SK-N-SH (cell line): ENCODE measurements around the gene C11orf52. TPM values are rescaled to one million over a fixed set of nuclear protein-coding genes. Genes with fewer than 3 reads are reported as not detected.

Source experiments
- CTCF ChIA-PET: fragments of 300-600, 350-600 bp; formaldehyde crosslinking; extraction: SDS; loops from one replicate; lab custom pipeline; 2021; lab: Yijun Ruan, JAX
- POLR2A ChIA-PET: fragments of 350-600 bp; sonication (Branson Sonifier 250); formaldehyde crosslinking; extraction: SDS; loops from one replicate; lab custom pipeline; 2020; ENCODE audit warnings: antibody characterized with exemption, inconsistent platforms; lab: Yijun Ruan, JAX
- DNase-seq: peaks from one replicate; pipeline ENCODE4 v3.0.0; 2012
- H2AFZ ChIP-seq: fragments of 200-600 bp; sonication (generic); 2 replicates; pipeline ENCODE4 v1.8.1; 2016; ENCODE audit warnings: antibody characterized with exemption, mild to moderate bottlenecking, low read depth
- H3F3A ChIP-seq: fragments of 200-600 bp; sonication (generic); replicated peaks from 2 replicates; pipeline ENCODE3; 2016; ENCODE audit warnings: antibody characterized with exemption, mild to moderate bottlenecking; ENCODE audit not compliant: insufficient read depth
- H3K27ac ChIP-seq, 2 experiments: fragments of 200-500 bp in 1 of 2; fragments of 200-600 bp in 1 of 2; sonication (Bioruptor generic) in 1 of 2; sonication (generic), shearing (Covaris generic) in 1 of 2; 2 replicates each; pipeline versions ENCODE4 v1.5.1 to v1.6.1; 2014 to 2016; ENCODE audit warnings: low read depth in 2 of 2, inconsistent platforms in 1 of 2, low read length in 1 of 2, mild to moderate bottlenecking in 1 of 2, mixed read lengths in 1 of 2
- H3K27me3 ChIP-seq: fragments of 200-600 bp; sonication (generic), shearing (Covaris generic); 2 replicates; pipeline ENCODE4 v1.6.1; 2016; ENCODE audit warnings: mixed run types; ENCODE audit not compliant: insufficient read depth
- H3K36me3 ChIP-seq, 2 experiments: fragments of 200-500 bp in 1 of 2; fragments of 200-600 bp in 1 of 2; sonication (Bioruptor generic) in 1 of 2; sonication (generic) in 1 of 2; replicated peaks in 1 of 2; 2 replicates each; pipeline versions ENCODE3 to v1.5.1; 2014 to 2016; ENCODE audit warnings: low read length in 1 of 2, mild to moderate bottlenecking in 1 of 2; ENCODE audit not compliant: insufficient read depth in 2 of 2, control insufficient read depth in 1 of 2
- H3K4me1 ChIP-seq, 2 experiments: fragments of 200-500 bp in 1 of 2; fragments of 200-600 bp in 1 of 2; sonication (Bioruptor generic) in 1 of 2; sonication (generic), shearing (Covaris generic) in 1 of 2; 2 replicates each; pipeline versions ENCODE4 v1.5.1 to v1.6.1; 2014 to 2016; ENCODE audit warnings: low read depth in 1 of 2, low read length in 1 of 2, mixed run types in 1 of 2; ENCODE audit not compliant: insufficient read depth in 2 of 2, control insufficient read depth in 1 of 2
- H3K4me2 ChIP-seq: fragments of 200-600 bp; sonication (generic), shearing (Covaris generic); 2 replicates; pipeline ENCODE4 v1.6.1; 2017; ENCODE audit warnings: mixed run types
- H3K4me3 ChIP-seq, 2 experiments: fragments of 200-500 bp in 1 of 2; fragments of 200-600 bp in 1 of 2; sonication (Bioruptor generic) in 1 of 2; sonication (generic), shearing (Covaris generic) in 1 of 2; 2 replicates each; pipeline versions ENCODE4 v1.5.1 to v1.8.1; 2014 to 2016; ENCODE audit warnings: low read depth in 2 of 2, inconsistent platforms in 1 of 2, low read length in 1 of 2, mild to moderate bottlenecking in 1 of 2, mixed read lengths in 1 of 2, moderate library complexity in 1 of 2
- H3K79me2 ChIP-seq: fragments of 200-600 bp; sonication (generic); 2 replicates; pipeline ENCODE4 v1.8.1; 2017; ENCODE audit warnings: mild to moderate bottlenecking; ENCODE audit not compliant: insufficient read depth
- H3K9ac ChIP-seq: fragments of 200-600 bp; sonication (generic); 2 replicates; pipeline ENCODE4 v1.6.1; 2017; ENCODE audit warnings: mixed run types
- H3K9me2 ChIP-seq: fragments of 200-600 bp; sonication (generic); 2 replicates; pipeline ENCODE4 v1.6.1; 2017; ENCODE audit warnings: mixed run types
- H3K9me3 ChIP-seq: fragments of 200-600 bp; sonication (generic); 2 replicates; pipeline ENCODE4 v1.6.1; 2017; ENCODE audit warnings: mixed run types, mild to moderate bottlenecking, moderate library complexity
- H4K20me1 ChIP-seq: fragments of 200-600 bp; sonication (generic); 2 replicates; pipeline ENCODE4 v1.6.1; 2017; ENCODE audit warnings: mild to moderate bottlenecking, mixed run types; ENCODE audit not compliant: insufficient read depth
- FOSL2 ChIP-seq: IDR thresholded peaks from 2 replicates; pipeline ENCODE4 v1.4.0; 2012; ENCODE audit warnings: low read depth, mild to moderate bottlenecking, moderate library complexity, borderline replicate concordance
- GABPA ChIP-seq: IDR thresholded peaks from 2 replicates; pipeline ENCODE4 v1.4.0; 2012; ENCODE audit warnings: low read depth, mild to moderate bottlenecking
- GATA2 ChIP-seq: sonication (generic); formaldehyde crosslinking; IDR thresholded peaks from 2 replicates; pipeline ENCODE4 v1.5.0; 2020; ENCODE audit warnings: mild to moderate bottlenecking, missing genetic modification reagents
- JUND ChIP-seq: IDR thresholded peaks from 2 replicates; pipeline ENCODE4 v1.4.0; 2012
- POLR2AphosphoS5 ChIP-seq: IDR thresholded peaks from 2 replicates; pipeline ENCODE4 v1.6.1; 2012; ENCODE audit warnings: low read depth, low read length
- RAD21 ChIP-seq: IDR thresholded peaks from 2 replicates; pipeline ENCODE4 v1.6.1; 2012; ENCODE audit warnings: mild to moderate bottlenecking, low read length
- RXRA ChIP-seq: IDR thresholded peaks from 2 replicates; pipeline ENCODE4 v1.4.0; 2012; ENCODE audit warnings: low read depth, mild to moderate bottlenecking, borderline replicate concordance
- SIN3A ChIP-seq: IDR thresholded peaks from 2 replicates; pipeline ENCODE4 v1.6.1; 2012; ENCODE audit warnings: low read depth, mild to moderate bottlenecking, low read length, moderate library complexity, borderline replicate concordance
- SMC3 ChIP-seq: IDR thresholded peaks from 2 replicates; pipeline ENCODE4 v1.6.1; 2012; ENCODE audit warnings: low read depth, low read length, improper control_type of control experiment
- TCF12 ChIP-seq: IDR thresholded peaks from 2 replicates; pipeline ENCODE4 v1.4.0; 2012
- YY1 ChIP-seq: IDR thresholded peaks from 2 replicates; pipeline ENCODE4 v1.4.0; 2012; ENCODE audit warnings: low read depth, mild to moderate bottlenecking
- WGBS: methylation state at CpG from one replicate; pipeline ENCODE4 v1.1.6; 2017; ENCODE audit warnings: low lambda C conversion rate; 5-methylcytosine and 5-hydroxymethylcytosine counted together
- polyA plus RNA-seq, 3 experiments: library from polyadenylated mRNA; depleted of rRNA; stranded (reverse); fragments of >200 nt; gene quantifications; 2 replicates each; pipeline ENCODE4 v1.2.3, GENCODE V29; 2012
- TF ChIP-seq, protein P1 (sequence below): IDR thresholded peaks from 2 replicates; pipeline ENCODE4; 2012
- TF ChIP-seq, protein P2 (sequence below): fragments of 200-600 bp; sonication (generic); IDR thresholded peaks from 2 replicates; pipeline ENCODE4 v1.6.1; 2017; ENCODE audit warnings: antibody characterized with exemption, mild to moderate bottlenecking, moderate library complexity
- TF ChIP-seq, protein P3 (sequence below): IDR thresholded peaks from 2 replicates; pipeline ENCODE4 v1.4.0; 2012; ENCODE audit warnings: low read depth, borderline replicate concordance
- TF ChIP-seq, protein P4 (sequence below): fragments of 150-350 bp; IDR thresholded peaks from 2 replicates; pipeline ENCODE4 v1.6.1; 2017; ENCODE audit warnings: antibody characterized with exemption, low read length, low read depth, borderline replicate concordance

C11orf52 gene
- polyA plus RNA-seq, 1 of the 3 experiments (the other 2 are of a cell fraction): not detected

DNA sequence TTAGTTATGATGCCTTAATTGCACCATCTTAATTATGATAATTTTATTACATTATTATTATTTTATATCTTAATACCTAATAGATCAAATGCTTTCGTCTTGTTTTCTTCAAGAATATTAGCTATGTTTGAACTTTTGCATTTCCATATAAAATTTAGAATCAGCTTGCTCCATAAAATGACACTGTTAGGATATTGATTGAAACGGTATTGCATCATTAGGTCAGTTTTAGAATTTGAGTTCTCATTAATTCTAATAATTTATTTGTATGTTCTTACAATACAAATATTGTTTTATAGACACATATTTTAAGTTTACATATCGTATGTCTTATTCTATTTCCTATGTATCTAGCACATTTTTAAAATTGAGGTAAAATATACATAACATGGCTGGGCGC is 32.7 kb upstream of the C11orf52 start:
- Histone ChIP-seq H3K9me3 (no peaks in the 10 kb centered on the region), H3K27ac (no peak overlapping the region), H3K9me2 (no peaks in the 10 kb centered on the region), H3K79me2 (no peaks in the 10 kb centered on the region), H2AFZ (no peak overlapping the region), H3K4me2 (no peak overlapping the region), H3K27me3 (no peaks in the 10 kb centered on the region), H3K4me1 (no peaks in the 10 kb centered on the region), H3K9ac (no peak overlapping the region), H3K4me3 (no peak overlapping the region), H4K20me1 (no peaks in the 10 kb centered on the region), H3F3A (no peaks in the 10 kb centered on the region), H3K36me3 (peaks cover 0 to 3% of the 10 kb centered on the region in 2 experiments)
- TF ChIP-seq FOSL2: no peak
- TF ChIP-seq GABPA: no peak
- TF ChIP-seq, protein P1, sequence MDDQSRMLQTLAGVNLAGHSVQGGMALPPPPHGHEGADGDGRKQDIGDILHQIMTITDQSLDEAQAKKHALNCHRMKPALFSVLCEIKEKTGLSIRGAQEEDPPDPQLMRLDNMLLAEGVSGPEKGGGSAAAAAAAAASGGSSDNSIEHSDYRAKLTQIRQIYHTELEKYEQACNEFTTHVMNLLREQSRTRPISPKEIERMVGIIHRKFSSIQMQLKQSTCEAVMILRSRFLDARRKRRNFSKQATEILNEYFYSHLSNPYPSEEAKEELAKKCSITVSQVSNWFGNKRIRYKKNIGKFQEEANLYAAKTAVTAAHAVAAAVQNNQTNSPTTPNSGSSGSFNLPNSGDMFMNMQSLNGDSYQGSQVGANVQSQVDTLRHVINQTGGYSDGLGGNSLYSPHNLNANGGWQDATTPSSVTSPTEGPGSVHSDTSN: no peak
- no peak for TF ChIP-seq POLR2AphosphoS5
- no peak for TF ChIP-seq RAD21
- TF ChIP-seq SIN3A: no peak
- TF ChIP-seq YY1: no peak
- TF ChIP-seq JUND: no peak
- TF ChIP-seq, protein P2, sequence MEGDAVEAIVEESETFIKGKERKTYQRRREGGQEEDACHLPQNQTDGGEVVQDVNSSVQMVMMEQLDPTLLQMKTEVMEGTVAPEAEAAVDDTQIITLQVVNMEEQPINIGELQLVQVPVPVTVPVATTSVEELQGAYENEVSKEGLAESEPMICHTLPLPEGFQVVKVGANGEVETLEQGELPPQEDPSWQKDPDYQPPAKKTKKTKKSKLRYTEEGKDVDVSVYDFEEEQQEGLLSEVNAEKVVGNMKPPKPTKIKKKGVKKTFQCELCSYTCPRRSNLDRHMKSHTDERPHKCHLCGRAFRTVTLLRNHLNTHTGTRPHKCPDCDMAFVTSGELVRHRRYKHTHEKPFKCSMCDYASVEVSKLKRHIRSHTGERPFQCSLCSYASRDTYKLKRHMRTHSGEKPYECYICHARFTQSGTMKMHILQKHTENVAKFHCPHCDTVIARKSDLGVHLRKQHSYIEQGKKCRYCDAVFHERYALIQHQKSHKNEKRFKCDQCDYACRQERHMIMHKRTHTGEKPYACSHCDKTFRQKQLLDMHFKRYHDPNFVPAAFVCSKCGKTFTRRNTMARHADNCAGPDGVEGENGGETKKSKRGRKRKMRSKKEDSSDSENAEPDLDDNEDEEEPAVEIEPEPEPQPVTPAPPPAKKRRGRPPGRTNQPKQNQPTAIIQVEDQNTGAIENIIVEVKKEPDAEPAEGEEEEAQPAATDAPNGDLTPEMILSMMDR: no peak
- DNase-seq: no peak
- whole genome bisulfite sequencing: 88% methylated on average over 4 of the region's 4 CpGs
- ChIA-PET POLR2A (no interaction called here), CTCF (interaction anchor here (0.6 to 1.6 kb wide), 5 partner anchors 8 to 111 kb away, joined by 3 to 6 read pairs (median 4); partner anchors contain the start of gene ALG9)

DNA sequence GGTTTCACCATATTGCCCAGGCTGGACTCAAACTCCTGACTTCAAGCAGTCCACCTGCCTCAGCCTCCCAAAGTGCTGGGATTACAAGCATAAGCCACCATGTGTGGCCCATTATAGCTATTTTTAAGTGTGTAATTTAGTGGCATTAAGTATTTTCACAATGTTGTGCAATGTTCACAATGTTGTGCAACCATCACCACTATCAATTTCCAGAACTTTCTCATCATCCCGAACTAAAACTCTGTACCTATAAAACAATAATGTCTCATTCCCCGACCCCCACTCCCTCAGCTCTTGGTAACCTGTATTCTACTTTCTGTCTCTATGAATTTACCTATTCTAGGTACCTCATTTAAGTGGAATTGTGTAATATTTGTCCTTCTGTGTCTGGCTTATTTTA is 31.9 kb upstream of the C11orf52 start:
- ChIA-PET CTCF (interaction anchor here (0.9 to 1.6 kb wide), 4 partner anchors 9 to 45 kb away, joined by 3 to 6 read pairs (median 4); partner anchors contain the start of gene CRYAB), POLR2A (no interaction called here)
- DNase-seq: no peak
- no peaks in the 10 kb centered on the region for H3K9me2 ChIP-seq
- H3K27ac ChIP-seq: no peak overlapping the region
- no peaks in the 10 kb centered on the region for H3K9me3 ChIP-seq
- H3F3A ChIP-seq: no peaks in the 10 kb centered on the region
- H3K4me1 ChIP-seq: no peaks in the 10 kb centered on the region
- H3K36me3 ChIP-seq: peaks cover 0 to 3% of the 10 kb centered on the region in 2 experiments
- no peaks in the 10 kb centered on the region for H3K27me3 ChIP-seq
- H2AFZ ChIP-seq: no peak overlapping the region
- TF ChIP-seq, protein P3, sequence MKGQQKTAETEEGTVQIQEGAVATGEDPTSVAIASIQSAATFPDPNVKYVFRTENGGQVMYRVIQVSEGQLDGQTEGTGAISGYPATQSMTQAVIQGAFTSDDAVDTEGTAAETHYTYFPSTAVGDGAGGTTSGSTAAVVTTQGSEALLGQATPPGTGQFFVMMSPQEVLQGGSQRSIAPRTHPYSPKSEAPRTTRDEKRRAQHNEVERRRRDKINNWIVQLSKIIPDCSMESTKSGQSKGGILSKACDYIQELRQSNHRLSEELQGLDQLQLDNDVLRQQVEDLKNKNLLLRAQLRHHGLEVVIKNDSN: no peak
- TF ChIP-seq SMC3 (no peak), GATA2 (CRISPR knock-in tag) (no peak), RXRA (no peak), YY1 (no peak), GABPA (no peak), TCF12 (no peak)
- TF ChIP-seq, protein P4, sequence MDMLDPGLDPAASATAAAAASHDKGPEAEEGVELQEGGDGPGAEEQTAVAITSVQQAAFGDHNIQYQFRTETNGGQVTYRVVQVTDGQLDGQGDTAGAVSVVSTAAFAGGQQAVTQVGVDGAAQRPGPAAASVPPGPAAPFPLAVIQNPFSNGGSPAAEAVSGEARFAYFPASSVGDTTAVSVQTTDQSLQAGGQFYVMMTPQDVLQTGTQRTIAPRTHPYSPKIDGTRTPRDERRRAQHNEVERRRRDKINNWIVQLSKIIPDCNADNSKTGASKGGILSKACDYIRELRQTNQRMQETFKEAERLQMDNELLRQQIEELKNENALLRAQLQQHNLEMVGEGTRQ: no peak
- H3K4me2 ChIP-seq: no peak overlapping the region
- H3K9ac ChIP-seq: no peak overlapping the region
- H4K20me1 ChIP-seq: no peaks in the 10 kb centered on the region
- no peak overlapping the region for H3K4me3 ChIP-seq
- no peaks in the 10 kb centered on the region for H3K79me2 ChIP-seq
- WGBS: 64% methylated on average over 2 of the region's 2 CpGs
